Measurements from ENCODE around the gene WHAMM. TPM values are rescaled to one million over a fixed set of nuclear protein-coding genes. Genes with fewer than 3 reads are reported as not detected.
A peak's percentile ranks its signal among the peaks of the same experiment; 100 is the strongest.

The WHAMM gene
- total RNA-seq, 1 donor from 2014 or later = 8.1 TPM

DNA sequence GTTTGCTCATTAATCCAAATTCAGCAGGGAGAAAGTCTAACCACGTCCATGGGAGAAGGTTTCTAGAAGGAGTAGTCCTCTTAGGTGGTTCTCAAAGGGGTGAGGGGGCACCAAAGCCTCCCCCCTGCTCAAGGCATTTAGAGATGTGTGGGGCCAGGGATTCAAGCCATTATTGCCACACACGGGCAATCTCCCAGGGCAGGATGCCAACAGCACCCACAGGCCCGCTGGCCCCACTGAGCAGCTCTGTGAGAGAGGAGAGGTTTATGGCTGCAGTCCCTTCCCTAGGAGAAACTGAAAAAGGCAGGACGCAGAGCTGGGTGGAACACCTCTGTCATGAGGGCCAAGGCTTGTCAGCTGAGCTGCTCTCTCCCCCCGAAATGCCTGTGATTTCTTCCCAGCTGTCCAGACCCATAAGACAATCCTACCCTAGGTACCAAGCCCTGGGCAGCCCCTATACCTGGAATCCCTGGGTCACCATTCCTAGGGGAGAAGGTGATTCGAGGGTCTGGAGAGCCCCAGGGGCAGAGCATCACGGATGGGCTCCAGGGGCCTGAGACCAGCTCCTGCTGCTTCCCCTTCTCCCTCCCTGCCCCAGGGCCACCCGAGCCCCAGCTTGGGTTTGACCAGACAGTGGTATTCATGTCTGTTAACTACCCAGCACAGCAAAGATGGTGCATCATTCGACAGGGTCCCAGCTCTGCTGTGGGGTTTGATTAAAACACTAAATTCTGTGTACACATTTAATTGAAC is 39.0 kb downstream of the WHAMM start:
- TF ChIP-seq, protein P1, sequence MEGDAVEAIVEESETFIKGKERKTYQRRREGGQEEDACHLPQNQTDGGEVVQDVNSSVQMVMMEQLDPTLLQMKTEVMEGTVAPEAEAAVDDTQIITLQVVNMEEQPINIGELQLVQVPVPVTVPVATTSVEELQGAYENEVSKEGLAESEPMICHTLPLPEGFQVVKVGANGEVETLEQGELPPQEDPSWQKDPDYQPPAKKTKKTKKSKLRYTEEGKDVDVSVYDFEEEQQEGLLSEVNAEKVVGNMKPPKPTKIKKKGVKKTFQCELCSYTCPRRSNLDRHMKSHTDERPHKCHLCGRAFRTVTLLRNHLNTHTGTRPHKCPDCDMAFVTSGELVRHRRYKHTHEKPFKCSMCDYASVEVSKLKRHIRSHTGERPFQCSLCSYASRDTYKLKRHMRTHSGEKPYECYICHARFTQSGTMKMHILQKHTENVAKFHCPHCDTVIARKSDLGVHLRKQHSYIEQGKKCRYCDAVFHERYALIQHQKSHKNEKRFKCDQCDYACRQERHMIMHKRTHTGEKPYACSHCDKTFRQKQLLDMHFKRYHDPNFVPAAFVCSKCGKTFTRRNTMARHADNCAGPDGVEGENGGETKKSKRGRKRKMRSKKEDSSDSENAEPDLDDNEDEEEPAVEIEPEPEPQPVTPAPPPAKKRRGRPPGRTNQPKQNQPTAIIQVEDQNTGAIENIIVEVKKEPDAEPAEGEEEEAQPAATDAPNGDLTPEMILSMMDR (IDR thresholded peaks at IDR 0.05; ENCODE audit: unreplicated experiment) = no peak
- H3K27ac Mint-ChIP-seq = no peak overlapping the region
- H3K4me3 Mint-ChIP-seq (ENCODE audit: low read depth) = no peak overlapping the region
- H3K36me3 Mint-ChIP-seq (ENCODE audit: insufficient read depth) = peaks cover 3% of the 10 kb centered on the region
- H3K27me3 Mint-ChIP-seq = no peaks in the 10 kb centered on the region
- no peaks in the 10 kb centered on the region for H3K9me3 Mint-ChIP-seq (ENCODE audit: low read depth)
- DNase-seq (ENCODE audit: low spot score, unreplicated experiment) = no peak
- H3K4me1 Mint-ChIP-seq (ENCODE audit: low read depth) = peaks cover 9% of the 10 kb centered on the region

DNA sequence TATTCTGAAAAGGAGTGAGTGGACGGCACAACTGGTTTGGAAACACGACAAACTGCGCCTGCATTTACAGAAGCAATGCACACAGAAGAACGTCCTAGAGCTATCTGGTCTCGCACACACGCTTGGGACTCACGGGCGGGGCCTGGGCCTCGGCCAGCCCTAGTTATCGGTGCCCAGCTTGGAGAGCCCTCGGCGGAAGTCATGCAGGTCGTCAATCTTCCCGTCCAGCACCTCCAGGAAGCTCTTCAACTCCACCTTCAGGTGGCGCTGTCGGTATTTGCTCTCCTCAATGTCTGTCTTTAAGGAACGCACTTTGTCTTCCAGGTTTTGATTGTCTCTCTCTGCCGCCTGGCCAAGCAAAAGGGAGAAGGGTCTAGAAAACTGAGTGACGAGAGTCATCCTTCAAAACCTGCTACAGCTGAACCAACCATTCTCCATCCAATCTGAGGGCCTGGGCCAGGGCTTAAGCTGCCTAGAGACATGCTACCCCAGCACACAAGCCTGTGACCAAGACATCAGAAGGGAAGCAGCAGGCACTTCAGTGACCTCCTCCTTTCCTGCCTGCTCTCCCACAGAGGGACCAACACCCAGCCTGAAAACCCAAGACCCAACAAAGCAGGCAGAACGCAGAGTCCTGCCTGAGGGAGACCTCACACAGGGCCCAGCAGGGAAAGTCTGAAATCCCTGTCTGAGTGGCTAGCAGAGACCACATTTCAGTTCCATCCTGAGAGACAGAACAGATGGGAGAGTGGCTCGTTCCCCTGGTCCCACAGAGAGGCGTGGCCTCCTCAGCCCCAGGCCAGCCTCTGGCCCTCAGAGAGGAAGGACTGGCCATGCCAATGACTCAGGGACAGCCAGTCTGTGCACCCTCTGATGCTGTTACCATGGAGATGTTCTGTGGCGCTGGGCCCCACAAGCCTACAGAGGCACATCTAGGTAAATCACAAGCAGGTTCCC is 40.4 kb downstream of the WHAMM start:
- Mint-ChIP-seq H3K4me1 (ENCODE audit: low read depth) (peaks cover 9% of the 10 kb centered on the region), H3K4me3 (ENCODE audit: low read depth) (no peak overlapping the region), H3K36me3 (ENCODE audit: insufficient read depth) (peaks cover 1% of the 10 kb centered on the region), H3K27ac (peak overlapping the region; percentile 23), H3K9me3 (ENCODE audit: low read depth) (no peaks in the 10 kb centered on the region), H3K27me3 (no peaks in the 10 kb centered on the region)
- TF ChIP-seq, protein P1 (IDR thresholded peaks at IDR 0.05; ENCODE audit: unreplicated experiment) = peak; percentile 83
- DNase-seq (ENCODE audit: low spot score, unreplicated experiment) = peak; percentile 45

DNA sequence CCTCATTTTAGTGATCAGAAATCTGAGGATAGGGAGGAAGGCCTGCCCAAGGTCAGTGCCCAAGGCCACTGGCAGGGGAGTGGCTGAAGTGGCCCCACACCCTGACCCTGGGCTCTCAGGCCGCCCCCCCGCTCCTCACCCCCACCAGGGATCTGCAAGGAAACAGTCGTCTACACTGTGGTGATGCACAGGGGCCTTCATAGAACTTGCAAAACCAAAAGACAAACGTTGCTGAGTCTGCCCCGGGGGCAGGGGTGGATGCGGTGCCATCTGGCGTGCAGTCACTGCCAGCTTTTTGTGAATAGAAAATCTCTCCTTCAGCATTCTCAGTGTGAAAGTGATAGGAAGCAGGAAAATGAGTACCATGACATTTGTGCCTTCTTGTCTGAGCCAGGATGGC is 41.3 kb downstream of the WHAMM start:
- TF ChIP-seq, protein P1 (IDR thresholded peaks at IDR 0.05; ENCODE audit: unreplicated experiment) = no peak
- Mint-ChIP-seq H3K27ac (no peak overlapping the region), H3K27me3 (no peaks in the 10 kb centered on the region), H3K36me3 (ENCODE audit: insufficient read depth) (no peaks in the 10 kb centered on the region), H3K4me1 (ENCODE audit: low read depth) (peaks cover 9% of the 10 kb centered on the region), H3K4me3 (ENCODE audit: low read depth) (no peak overlapping the region), H3K9me3 (ENCODE audit: low read depth) (no peaks in the 10 kb centered on the region)
- no peak for DNase-seq (ENCODE audit: low spot score, unreplicated experiment)

DNA sequence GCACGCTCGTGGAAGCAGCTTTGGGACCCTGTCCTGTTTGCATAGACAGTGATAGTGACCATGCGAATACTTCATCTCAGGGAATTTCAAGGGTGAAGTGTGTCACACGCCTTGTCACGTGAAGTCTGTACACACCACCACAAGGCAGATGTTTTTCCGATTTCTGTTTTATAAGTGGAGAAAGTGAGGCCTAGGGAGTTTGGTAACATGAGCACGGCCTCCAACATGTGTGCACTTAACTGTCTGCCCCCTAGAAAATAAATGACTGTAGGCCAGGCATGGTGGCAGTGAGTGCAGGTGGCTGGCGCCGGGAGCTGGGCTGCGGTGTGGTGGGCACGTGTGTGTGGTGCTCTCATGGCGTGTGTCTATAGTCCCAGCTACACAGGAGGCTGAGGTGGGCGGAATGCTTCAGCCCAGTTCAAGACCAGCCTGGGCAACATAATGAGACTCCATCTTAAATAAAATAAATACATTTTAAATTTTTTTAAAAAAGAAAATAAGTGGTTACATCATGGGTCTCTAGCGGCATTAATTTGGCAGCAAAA is 42.0 kb downstream of the WHAMM start:
- no peak overlapping the region for H3K4me3 Mint-ChIP-seq (ENCODE audit: low read depth)
- no peak overlapping the region for H3K27ac Mint-ChIP-seq
- H3K36me3 Mint-ChIP-seq (ENCODE audit: insufficient read depth) = no peaks in the 10 kb centered on the region
- no peaks in the 10 kb centered on the region for H3K9me3 Mint-ChIP-seq (ENCODE audit: low read depth)
- H3K4me1 Mint-ChIP-seq (ENCODE audit: low read depth) = peaks cover 9% of the 10 kb centered on the region
- no peaks in the 10 kb centered on the region for H3K27me3 Mint-ChIP-seq
- DNase-seq (ENCODE audit: low spot score, unreplicated experiment) = no peak
- TF ChIP-seq, protein P1 (IDR thresholded peaks at IDR 0.05; ENCODE audit: unreplicated experiment) = no peak

DNA sequence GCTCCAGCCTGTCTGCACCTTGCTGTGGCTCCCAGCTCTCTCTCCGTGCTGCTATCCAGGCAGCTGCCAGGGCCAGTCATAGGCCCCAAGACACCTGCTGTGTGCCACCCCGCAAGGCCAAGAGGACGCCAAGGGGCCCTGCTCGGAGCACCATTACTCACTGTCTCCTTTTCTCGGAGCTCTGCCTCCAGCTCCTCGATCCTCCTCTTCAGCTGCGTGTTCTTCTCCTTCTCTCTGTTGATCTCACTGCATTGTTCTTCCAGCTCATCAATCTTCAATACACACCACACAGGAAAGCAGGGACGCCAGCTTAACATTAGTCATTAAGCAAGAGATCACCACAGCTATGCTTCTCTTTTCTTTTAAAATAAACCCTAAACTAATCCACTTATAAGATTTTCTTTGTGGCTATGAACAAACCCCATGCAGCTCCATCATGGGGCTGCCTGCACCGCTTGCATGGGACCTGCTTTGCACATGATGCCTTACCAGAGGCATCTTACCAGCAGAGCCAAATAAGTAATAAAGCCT is 42.6 kb downstream of the WHAMM start:
- Mint-ChIP-seq H3K27ac (no peak overlapping the region), H3K9me3 (ENCODE audit: low read depth) (no peaks in the 10 kb centered on the region), H3K4me3 (ENCODE audit: low read depth) (no peak overlapping the region)

More for the DNA sequence above, 42.6 kb downstream of the WHAMM start:
- no peaks in the 10 kb centered on the region for H3K36me3 Mint-ChIP-seq (ENCODE audit: insufficient read depth)
- TF ChIP-seq, protein P1 (IDR thresholded peaks at IDR 0.05; ENCODE audit: unreplicated experiment) = no peak
- no peak for DNase-seq (ENCODE audit: low spot score, unreplicated experiment)
- peaks cover 9% of the 10 kb centered on the region for H3K4me1 Mint-ChIP-seq (ENCODE audit: low read depth)
- no peaks in the 10 kb centered on the region for H3K27me3 Mint-ChIP-seq

All from progenitor cell of endocrine pancreas (in vitro differentiated cells).